ENCODE measurements around the gene GIPC1.
A peak's percentile ranks its signal among the peaks of the same experiment; 100 is the strongest.
"Not testable (repeated sequence)": the region's sequence is repeated elsewhere in the genome, so short reads cannot be mapped to it uniquely, and the experiment has no call there.

Gene GIPC1

GRCh38 chr19:14459703-14460102 is 36.2 kb downstream of the GIPC1 start:
- no peak for DNase-seq (ENCODE audit: low read depth)
- H3K4me3 ChIP-seq (ENCODE audit: low read depth, low read length), result no peak overlapping the region
- TF ChIP-seq POLR2A (IDR thresholded peaks at IDR 0.05; ENCODE audit: extremely low read depth, insufficient read length) (no peak), MYC (IDR thresholded peaks at IDR 0.05; ENCODE audit: low read depth, low read length) (no peak)
- TF ChIP-seq, protein P1, sequence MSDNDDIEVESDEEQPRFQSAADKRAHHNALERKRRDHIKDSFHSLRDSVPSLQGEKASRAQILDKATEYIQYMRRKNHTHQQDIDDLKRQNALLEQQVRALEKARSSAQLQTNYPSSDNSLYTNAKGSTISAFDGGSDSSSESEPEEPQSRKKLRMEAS (IDR thresholded peaks at IDR 0.05; ENCODE audit: low read depth, low read length), result no peak
- TF ChIP-seq, protein P2, sequence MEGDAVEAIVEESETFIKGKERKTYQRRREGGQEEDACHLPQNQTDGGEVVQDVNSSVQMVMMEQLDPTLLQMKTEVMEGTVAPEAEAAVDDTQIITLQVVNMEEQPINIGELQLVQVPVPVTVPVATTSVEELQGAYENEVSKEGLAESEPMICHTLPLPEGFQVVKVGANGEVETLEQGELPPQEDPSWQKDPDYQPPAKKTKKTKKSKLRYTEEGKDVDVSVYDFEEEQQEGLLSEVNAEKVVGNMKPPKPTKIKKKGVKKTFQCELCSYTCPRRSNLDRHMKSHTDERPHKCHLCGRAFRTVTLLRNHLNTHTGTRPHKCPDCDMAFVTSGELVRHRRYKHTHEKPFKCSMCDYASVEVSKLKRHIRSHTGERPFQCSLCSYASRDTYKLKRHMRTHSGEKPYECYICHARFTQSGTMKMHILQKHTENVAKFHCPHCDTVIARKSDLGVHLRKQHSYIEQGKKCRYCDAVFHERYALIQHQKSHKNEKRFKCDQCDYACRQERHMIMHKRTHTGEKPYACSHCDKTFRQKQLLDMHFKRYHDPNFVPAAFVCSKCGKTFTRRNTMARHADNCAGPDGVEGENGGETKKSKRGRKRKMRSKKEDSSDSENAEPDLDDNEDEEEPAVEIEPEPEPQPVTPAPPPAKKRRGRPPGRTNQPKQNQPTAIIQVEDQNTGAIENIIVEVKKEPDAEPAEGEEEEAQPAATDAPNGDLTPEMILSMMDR (IDR thresholded peaks at IDR 0.05; ENCODE audit: low read depth, low read length), result no peak

GRCh38 chr19:14452303-14452702 is 43.6 kb downstream of the GIPC1 start:
- DNase-seq (ENCODE audit: low read depth); H3K4me3 ChIP-seq (ENCODE audit: low read depth, low read length): not testable (repeated sequence)

GRCh38 chr19:14450876-14451275 is 45.1 kb downstream of the GIPC1 start:
- TF ChIP-seq, protein P2 (IDR thresholded peaks at IDR 0.05; ENCODE audit: low read depth, low read length), result no peak
- TF ChIP-seq POLR2A (IDR thresholded peaks at IDR 0.05; ENCODE audit: extremely low read depth, insufficient read length), result no peak
- TF ChIP-seq MYC (IDR thresholded peaks at IDR 0.05; ENCODE audit: low read depth, low read length), result no peak
- TF ChIP-seq, protein P1 (IDR thresholded peaks at IDR 0.05; ENCODE audit: low read depth, low read length), result no peak
- DNase-seq (ENCODE audit: low read depth), result no peak
- no peak overlapping the region for H3K4me3 ChIP-seq (ENCODE audit: low read depth, low read length)

DNA sequence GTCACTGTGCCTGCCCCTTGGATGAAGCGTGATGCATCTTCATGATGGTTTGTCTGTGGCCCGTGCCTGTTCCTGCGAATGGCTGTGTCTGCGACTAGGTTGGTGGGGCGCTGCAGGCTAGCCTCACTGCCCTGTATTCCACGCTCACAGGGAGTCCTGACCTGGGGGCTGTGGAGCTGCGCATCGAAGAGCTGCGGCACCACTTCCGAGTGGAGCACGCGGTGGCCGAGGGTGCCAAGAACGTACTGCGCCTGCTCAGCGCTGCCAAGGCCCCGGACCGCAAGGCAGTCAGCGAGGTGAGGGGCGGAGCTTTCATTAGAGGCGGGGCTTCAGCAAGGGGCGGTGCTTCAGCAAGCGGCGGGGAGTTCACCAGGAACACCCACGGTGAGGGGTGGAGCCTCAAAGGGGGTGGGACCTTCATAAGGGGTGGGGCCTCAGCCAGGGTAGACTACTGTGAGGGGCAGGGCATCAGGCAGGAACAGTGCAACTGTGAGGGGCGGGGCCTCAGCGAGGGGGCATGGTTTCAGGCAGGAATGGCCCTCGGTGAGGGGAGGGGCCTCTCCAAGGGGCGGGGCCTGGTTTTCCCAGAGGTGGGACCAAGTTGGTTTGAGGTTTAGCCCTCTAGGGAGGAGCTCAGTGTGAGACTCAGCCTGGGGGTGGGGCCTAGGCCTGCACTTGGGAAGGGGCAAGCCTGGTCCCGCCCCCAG is 45.6 kb downstream of the GIPC1 start:
- TF ChIP-seq, protein P1 (IDR thresholded peaks at IDR 0.05; ENCODE audit: low read depth, low read length), result no peak
- TF ChIP-seq MYC (IDR thresholded peaks at IDR 0.05; ENCODE audit: low read depth, low read length) (no peak), POLR2A (IDR thresholded peaks at IDR 0.05; ENCODE audit: extremely low read depth, insufficient read length) (no peak)
- TF ChIP-seq, protein P2 (IDR thresholded peaks at IDR 0.05; ENCODE audit: low read depth, low read length), result no peak
- peak; percentile 70 for DNase-seq (ENCODE audit: low read depth)

GRCh38 chr19:14449321-14449720 is 46.6 kb downstream of the GIPC1 start:
- no peak for DNase-seq (ENCODE audit: low read depth)
- no peak overlapping the region for H3K4me3 ChIP-seq (ENCODE audit: low read depth, low read length)
- TF ChIP-seq, protein P1 (IDR thresholded peaks at IDR 0.05; ENCODE audit: low read depth, low read length), result no peak
- no peak for TF ChIP-seq POLR2A (IDR thresholded peaks at IDR 0.05; ENCODE audit: extremely low read depth, insufficient read length)
- TF ChIP-seq, protein P2 (IDR thresholded peaks at IDR 0.05; ENCODE audit: low read depth, low read length), result no peak

More for the DNA sequence above, 45.6 kb downstream of the GIPC1 start:
- H3K4me3 ChIP-seq (ENCODE audit: low read depth, low read length), result no peak overlapping the region

GRCh38 chr19:14446336-14447036 is 49.4 kb downstream of the GIPC1 start:
- H3K4me3 ChIP-seq (ENCODE audit: low read depth, low read length), result no peak overlapping the region
- TF ChIP-seq POLR2A (IDR thresholded peaks at IDR 0.05; ENCODE audit: extremely low read depth, insufficient read length) (no peak), MYC (IDR thresholded peaks at IDR 0.05; ENCODE audit: low read depth, low read length) (no peak)
- TF ChIP-seq, protein P1 (IDR thresholded peaks at IDR 0.05; ENCODE audit: low read depth, low read length), result no peak
- TF ChIP-seq, protein P2 (IDR thresholded peaks at IDR 0.05; ENCODE audit: low read depth, low read length), result no peak
- DNase-seq (ENCODE audit: low read depth), result no peak

All from NB4 (cell line).